ENCODE measurements around the gene MED14.

The MED14 gene

DNA sequence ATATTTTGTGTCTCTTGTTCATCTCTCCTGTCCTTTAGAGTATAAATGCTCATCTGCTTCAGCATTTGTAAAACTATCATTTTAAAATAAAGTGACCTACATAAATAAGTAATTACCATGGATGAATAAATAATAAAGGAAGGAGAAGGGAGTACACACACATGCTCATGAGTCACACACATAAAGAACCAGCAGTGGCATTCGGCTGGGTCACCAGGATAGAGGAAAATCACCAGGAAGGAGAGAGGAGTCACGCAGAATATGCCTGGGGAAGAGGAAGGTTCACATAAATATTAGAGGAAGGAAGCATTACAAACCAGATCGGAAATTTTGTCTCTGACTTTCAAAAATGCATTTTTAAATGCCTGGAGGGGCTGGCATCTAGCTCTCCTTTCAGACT is 38.5 kb upstream of the MED14 start:
- H3K4me3 ChIP-seq (ENCODE audit: control insufficient read depth, low read depth, low read length): no peak overlapping the region
- no peak for DNase-seq (ENCODE audit: low read depth)

DNA sequence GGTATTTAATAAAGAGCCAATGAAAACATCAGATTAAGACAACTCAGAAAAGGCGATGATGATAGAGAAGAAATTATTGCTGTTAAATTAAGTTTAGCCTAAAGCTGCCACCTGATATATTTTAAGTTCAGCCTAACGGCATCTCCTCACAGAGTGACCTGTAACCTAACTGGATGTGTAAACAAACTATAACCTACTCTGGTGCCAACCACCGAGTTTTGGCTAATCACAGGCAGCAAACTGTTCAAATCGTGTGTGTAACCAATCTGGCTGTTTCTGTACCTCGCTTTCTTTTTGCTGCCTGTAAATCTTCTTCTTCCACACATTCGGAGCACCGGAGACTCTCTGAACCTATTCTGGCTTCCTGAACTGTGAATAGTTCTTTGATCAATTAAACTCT is 37.8 kb upstream of the MED14 start:
- H3K4me3 ChIP-seq (ENCODE audit: control insufficient read depth, low read depth, low read length): no peak overlapping the region
- TF ChIP-seq, protein P1, sequence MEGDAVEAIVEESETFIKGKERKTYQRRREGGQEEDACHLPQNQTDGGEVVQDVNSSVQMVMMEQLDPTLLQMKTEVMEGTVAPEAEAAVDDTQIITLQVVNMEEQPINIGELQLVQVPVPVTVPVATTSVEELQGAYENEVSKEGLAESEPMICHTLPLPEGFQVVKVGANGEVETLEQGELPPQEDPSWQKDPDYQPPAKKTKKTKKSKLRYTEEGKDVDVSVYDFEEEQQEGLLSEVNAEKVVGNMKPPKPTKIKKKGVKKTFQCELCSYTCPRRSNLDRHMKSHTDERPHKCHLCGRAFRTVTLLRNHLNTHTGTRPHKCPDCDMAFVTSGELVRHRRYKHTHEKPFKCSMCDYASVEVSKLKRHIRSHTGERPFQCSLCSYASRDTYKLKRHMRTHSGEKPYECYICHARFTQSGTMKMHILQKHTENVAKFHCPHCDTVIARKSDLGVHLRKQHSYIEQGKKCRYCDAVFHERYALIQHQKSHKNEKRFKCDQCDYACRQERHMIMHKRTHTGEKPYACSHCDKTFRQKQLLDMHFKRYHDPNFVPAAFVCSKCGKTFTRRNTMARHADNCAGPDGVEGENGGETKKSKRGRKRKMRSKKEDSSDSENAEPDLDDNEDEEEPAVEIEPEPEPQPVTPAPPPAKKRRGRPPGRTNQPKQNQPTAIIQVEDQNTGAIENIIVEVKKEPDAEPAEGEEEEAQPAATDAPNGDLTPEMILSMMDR (IDR thresholded peaks at IDR 0.05; ENCODE audit: control insufficient read depth, insufficient read depth, low read depth, low read length, missing control alignments): no peak
- no peak for DNase-seq (ENCODE audit: low read depth)

More for the DNA sequence above, 38.5 kb upstream of the MED14 start:
- TF ChIP-seq, protein P1 (IDR thresholded peaks at IDR 0.05; ENCODE audit: control insufficient read depth, insufficient read depth, low read depth, low read length, missing control alignments): no peak

DNA sequence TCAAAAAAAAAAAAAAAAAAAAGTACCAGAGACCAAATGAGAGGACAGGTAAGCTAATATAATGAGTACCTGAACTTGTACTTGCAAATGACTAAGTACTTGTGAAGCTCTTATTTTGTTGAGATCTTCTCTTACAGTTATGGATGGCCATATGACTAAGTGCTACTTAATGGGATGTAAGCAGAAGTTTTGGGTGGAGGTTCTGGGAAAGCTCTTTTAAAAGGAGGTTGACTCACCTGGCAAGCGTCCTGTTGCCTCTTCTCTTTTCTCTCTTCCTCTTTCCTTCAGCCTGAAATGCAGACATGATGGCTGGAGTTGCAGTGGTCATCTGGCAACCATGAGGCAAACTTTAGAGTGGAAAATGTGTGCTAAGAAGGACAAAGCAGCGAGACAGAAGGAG is 36.9 kb upstream of the MED14 start:
- no peak overlapping the region for H3K4me3 ChIP-seq (ENCODE audit: control insufficient read depth, low read depth, low read length)
- TF ChIP-seq, protein P1 (IDR thresholded peaks at IDR 0.05; ENCODE audit: control insufficient read depth, insufficient read depth, low read depth, low read length, missing control alignments): no peak
- peak; percentile 24 for DNase-seq (ENCODE audit: low read depth)

DNA sequence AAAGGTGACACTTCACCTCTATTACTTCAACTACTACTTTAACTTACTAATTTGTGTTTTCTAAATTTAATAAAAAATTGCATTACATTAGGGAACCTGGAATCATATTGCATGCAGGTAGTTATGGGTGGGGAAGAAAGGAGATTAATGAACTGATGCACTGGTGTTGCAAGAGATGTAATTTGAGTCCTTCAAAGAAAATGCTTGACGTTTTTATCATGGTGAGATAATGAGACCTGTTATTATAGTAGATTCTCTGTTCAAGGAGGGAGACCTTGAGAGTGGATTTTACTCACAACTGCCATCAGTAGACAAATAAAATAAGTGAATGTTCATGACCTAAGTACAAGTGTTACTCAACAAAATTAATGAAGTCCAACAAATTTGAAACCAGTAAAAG is 26.4 kb upstream of the MED14 start:
- H3K4me3 ChIP-seq (ENCODE audit: control insufficient read depth, low read depth, low read length): no peak overlapping the region
- no peak for DNase-seq (ENCODE audit: low read depth)
- TF ChIP-seq, protein P1 (IDR thresholded peaks at IDR 0.05; ENCODE audit: control insufficient read depth, insufficient read depth, low read depth, low read length, missing control alignments): no peak

DNA sequence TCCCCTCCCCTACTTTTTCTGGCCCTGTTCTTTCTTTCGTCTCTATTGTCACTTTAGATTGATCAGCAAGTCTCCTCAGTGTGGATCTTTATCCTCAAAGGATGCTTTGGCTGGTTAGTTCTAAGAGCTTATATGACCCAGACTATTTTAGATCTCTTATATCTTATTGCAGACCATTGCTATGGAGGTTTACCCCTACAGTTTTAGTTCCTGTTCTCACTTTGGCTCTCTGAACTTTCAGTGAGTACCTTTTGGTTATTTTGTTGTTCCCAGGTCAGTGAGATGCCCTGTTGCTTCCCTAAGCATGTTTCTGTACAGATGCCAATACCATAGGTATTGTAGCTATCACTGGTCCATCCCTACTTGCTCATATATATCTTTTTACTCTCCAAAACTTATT is 24.0 kb upstream of the MED14 start:
- DNase-seq (ENCODE audit: low read depth): no peak
- TF ChIP-seq, protein P1 (IDR thresholded peaks at IDR 0.05; ENCODE audit: control insufficient read depth, insufficient read depth, low read depth, low read length, missing control alignments): no peak
- no peak overlapping the region for H3K4me3 ChIP-seq (ENCODE audit: control insufficient read depth, low read depth, low read length)

DNA sequence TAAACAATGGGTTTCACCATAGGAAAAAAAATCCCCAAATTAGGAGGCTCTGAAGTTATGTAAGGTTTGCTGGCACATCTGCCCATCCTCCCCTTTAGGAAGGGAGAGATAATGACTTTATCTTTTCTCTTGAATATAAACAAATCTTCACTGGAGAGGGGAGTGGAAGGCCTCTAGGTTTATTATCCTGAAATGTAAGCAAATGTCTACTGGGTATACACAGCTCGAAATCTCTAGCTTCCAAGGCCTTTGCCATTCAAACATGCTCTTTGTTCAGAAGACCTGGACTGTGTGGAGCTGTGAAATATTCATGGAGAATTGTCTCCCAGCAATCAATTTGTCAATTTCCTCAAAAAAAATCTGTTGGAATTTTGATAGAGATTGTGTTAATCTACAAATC is 21.7 kb upstream of the MED14 start:
- TF ChIP-seq, protein P1 (IDR thresholded peaks at IDR 0.05; ENCODE audit: control insufficient read depth, insufficient read depth, low read depth, low read length, missing control alignments): no peak

More for the DNA sequence above, 21.7 kb upstream of the MED14 start:
- no peak overlapping the region for H3K4me3 ChIP-seq (ENCODE audit: control insufficient read depth, low read depth, low read length)
- DNase-seq (ENCODE audit: low read depth): no peak
